ENCODE data around the gene TMBIM6. TPM values are rescaled to one million over a fixed set of nuclear protein-coding genes. Genes with fewer than 3 reads are reported as not detected.

TMBIM6 gene, protein sequence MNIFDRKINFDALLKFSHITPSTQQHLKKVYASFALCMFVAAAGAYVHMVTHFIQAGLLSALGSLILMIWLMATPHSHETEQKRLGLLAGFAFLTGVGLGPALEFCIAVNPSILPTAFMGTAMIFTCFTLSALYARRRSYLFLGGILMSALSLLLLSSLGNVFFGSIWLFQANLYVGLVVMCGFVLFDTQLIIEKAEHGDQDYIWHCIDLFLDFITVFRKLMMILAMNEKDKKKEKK
- total RNA-seq (2021; fragmentation: NEBNext Ultra II Directional; extraction: Animal tissue kit (Norgen Biotek cat#: 25700)): 100 to 1,000 TPM; 471 to 545 (median 497) TPM
- long read RNA-seq, transcript TMBIM6-209 (8 exons, 2,494 nt): minor isoform, 17 of 376 reads
- long read RNA-seq, transcript TMBIM6-201 (10 exons, 2,836 nt): major isoform, 270 of 376 reads
- long read RNA-seq, transcript TMBIM6-202 (9 exons, 2,598 nt): minor isoform, 18 of 376 reads
- long read RNA-seq, partial matches to known transcripts: 59 of 376 reads
- long read RNA-seq, other reads (novel, unspliced or antisense): 7 of 376 reads

DNA sequence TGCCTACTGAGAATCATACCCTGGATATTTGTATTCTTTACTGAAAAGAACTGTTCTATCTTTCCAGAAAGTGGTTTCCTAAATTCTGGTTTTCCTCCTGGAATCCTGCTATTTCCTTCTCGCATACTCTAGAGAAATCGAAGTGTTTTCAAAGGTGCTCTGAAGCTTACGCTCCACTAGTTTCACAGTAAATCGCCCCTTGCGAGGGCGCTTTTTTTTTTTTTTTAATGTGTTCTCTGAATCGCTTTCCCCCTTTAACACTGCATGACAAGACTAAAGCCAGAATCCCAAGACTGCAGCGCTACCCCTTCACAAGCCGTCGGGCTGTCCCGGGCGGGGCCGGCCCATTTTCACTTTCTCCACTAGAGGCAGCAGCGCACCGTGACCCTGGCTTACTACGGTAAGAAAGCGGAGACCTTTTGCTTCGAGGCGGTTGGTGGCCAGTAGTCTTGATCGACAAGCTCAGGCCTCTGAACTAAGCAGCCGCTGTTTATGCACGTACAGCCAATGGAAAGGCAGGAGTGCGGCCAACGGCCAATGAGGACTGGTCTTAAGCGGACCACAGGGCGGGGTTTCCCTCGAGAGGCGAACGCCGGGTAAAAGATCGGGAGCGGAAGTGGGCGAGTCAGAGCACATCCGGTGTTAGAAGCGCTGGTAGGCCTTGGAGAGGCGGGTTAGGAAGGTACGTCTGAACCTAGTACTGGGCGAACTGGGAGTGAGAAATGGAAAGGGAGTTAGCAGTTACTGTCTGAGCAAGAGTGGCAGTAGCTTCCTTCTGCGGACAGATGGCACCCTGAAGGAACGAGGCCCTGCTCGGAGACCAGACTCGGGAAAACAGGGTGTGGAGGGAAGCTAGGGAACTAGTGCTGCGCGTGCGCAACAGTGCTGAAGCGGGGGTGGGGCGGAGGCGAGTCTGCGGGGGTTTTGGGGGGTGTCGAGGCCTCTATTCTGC is at the start of gene TMBIM6:
TSS of gene TMBIM6 (plus strand) at position 628 of the 952 bp plus-strand sequence. CDS start 10,937 bp downstream, outside the sequence.
- Mint-ChIP-seq H3K27ac (peak within 1 kb of the TSS; percentile 100), H3K27me3 (ENCODE audit: insufficient read depth) (peaks cover 4% of the 10 kb centered on the region; the same call in 1 of the 2 replicates), H3K4me3 (peak within 1 kb of the TSS; percentile 99), H3K4me1 (ENCODE audit: low read depth) (peaks cover 54% of the 10 kb centered on the region), H3K9me3 (no peaks in the 10 kb centered on the region), H3K36me3 (ENCODE audit: low read depth) (peaks cover 31% of the 10 kb centered on the region)
- TF ChIP-seq, protein P1, sequence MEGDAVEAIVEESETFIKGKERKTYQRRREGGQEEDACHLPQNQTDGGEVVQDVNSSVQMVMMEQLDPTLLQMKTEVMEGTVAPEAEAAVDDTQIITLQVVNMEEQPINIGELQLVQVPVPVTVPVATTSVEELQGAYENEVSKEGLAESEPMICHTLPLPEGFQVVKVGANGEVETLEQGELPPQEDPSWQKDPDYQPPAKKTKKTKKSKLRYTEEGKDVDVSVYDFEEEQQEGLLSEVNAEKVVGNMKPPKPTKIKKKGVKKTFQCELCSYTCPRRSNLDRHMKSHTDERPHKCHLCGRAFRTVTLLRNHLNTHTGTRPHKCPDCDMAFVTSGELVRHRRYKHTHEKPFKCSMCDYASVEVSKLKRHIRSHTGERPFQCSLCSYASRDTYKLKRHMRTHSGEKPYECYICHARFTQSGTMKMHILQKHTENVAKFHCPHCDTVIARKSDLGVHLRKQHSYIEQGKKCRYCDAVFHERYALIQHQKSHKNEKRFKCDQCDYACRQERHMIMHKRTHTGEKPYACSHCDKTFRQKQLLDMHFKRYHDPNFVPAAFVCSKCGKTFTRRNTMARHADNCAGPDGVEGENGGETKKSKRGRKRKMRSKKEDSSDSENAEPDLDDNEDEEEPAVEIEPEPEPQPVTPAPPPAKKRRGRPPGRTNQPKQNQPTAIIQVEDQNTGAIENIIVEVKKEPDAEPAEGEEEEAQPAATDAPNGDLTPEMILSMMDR (IDR thresholded peaks at IDR 0.05): peak; percentile 94
- peak; percentile 100 for DNase-seq

DNA sequence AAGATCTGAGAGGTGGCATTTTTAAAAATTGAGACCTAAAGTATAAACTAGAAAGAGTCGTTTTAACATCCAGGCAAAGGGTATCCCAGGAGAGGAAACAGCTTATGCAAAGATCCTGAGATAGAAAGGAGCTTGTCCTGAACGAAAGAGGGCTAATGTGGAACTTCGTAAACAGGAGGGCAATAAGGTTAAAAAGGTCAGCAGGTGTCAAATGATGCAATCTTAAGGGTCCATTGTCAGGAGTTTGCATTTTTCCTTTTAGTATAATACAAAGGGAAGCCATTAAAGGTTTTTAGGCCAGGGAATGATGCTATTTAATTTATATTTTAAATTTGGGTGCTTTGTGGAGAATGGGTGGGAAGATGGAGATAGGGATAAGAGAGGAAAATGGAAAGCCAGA is 48.5 kb upstream of the TMBIM6 start:
- Mint-ChIP-seq H3K9me3 (no peaks in the 10 kb centered on the region), H3K4me3 (no peak overlapping the region), H3K27ac (no peak overlapping the region), H3K27me3 (ENCODE audit: insufficient read depth) (peaks cover 3% of the 10 kb centered on the region; the same call in 1 of the 2 replicates), H3K4me1 (ENCODE audit: low read depth) (peaks cover 22% of the 10 kb centered on the region), H3K36me3 (ENCODE audit: low read depth) (no peaks in the 10 kb centered on the region)
- TF ChIP-seq, protein P1 (IDR thresholded peaks at IDR 0.05): no peak
- DNase-seq: no peak

DNA sequence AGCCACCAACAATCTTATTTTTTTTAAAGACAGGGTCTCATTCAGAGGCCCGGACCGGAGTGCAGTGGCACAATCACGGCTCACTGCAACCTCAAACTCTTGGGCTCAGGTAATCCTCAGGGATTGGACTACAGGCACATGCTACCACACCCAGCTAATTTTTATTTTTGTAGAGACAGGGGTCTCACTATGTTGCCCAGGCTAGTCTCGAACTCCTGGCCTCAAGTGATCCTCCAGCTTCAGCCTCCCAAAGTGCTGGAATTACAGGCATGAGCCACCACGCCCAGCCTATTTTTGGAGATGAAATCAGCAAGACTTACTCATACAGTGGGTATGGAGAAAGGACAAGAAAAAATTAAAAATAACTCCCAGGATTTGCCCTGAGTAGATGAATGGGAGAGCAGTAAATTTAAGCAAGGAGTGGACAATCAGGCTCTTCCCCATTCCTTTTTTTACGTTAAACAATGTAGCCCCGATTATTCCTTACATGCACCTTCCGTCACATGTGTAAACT is 47.4 kb upstream of the TMBIM6 start:
- TF ChIP-seq, protein P1 (IDR thresholded peaks at IDR 0.05): no peak
- Mint-ChIP-seq H3K4me3 (no peak overlapping the region), H3K9me3 (no peaks in the 10 kb centered on the region), H3K27ac (no peak overlapping the region), H3K36me3 (ENCODE audit: low read depth) (no peaks in the 10 kb centered on the region), H3K27me3 (ENCODE audit: insufficient read depth) (peaks cover 3% of the 10 kb centered on the region; the same call in 1 of the 2 replicates), H3K4me1 (ENCODE audit: low read depth) (peaks cover 32% of the 10 kb centered on the region)
- DNase-seq: peak; percentile 46

DNA sequence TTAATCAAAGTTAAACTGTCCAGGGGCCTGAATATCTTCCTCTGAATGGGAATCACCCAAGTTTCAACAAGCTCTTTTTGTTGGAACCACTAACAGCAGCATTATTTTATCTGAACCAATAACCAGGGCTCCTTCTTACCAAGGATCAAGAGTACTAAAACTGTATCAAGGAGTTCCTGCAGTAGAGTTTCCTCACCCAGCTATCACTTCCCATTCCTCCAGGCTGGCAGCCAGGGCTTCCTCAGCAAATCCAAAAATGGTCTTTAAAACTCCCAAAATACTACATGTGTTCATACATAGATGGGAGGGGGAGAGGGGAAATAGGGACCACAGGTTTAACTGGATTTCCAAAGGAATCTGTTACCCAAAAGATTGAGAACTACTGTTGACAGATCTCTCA is 44.6 kb upstream of the TMBIM6 start:
- DNase-seq: no peak
- Mint-ChIP-seq H3K4me1 (ENCODE audit: low read depth) (peaks cover 35% of the 10 kb centered on the region), H3K4me3 (no peak overlapping the region), H3K9me3 (no peaks in the 10 kb centered on the region), H3K27me3 (ENCODE audit: insufficient read depth) (peaks cover 3% of the 10 kb centered on the region), H3K27ac (no peak overlapping the region), H3K36me3 (ENCODE audit: low read depth) (no peaks in the 10 kb centered on the region)
- TF ChIP-seq, protein P1 (IDR thresholded peaks at IDR 0.05): no peak

DNA sequence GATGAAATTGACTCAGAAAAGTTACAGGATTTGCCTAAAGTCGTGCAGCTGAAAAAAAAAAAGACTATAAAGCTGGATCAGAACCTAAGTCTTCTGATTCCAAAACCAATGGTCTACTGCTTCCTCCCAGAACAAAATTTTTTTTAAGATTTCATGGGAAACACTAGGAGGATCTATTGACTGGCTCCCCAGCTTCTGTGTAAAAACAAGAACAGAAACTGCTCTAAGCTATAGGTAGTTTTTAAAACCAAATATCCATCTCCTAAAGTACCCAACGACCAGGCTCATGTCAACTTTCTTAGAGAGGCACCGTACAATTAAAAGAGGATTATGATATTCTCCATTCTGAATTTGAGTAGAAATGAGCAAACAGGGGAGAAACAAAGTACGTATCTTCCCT is 43.5 kb upstream of the TMBIM6 start:
- H3K4me1 Mint-ChIP-seq (ENCODE audit: low read depth): peaks cover 46% of the 10 kb centered on the region

More for the DNA sequence above, 43.5 kb upstream of the TMBIM6 start:
- TF ChIP-seq, protein P1 (IDR thresholded peaks at IDR 0.05): no peak
- H3K4me3 Mint-ChIP-seq: no peak overlapping the region
- H3K27ac Mint-ChIP-seq: peak overlapping the region; percentile 87; the same call in 1 of the 2 replicates
- no peak for DNase-seq
- no peaks in the 10 kb centered on the region for H3K36me3 Mint-ChIP-seq (ENCODE audit: low read depth)
- peaks cover 3% of the 10 kb centered on the region for H3K27me3 Mint-ChIP-seq (ENCODE audit: insufficient read depth)
- H3K9me3 Mint-ChIP-seq: no peaks in the 10 kb centered on the region
